Measurements from ENCODE around the gene PTPRJ. TPM values are rescaled to one million over a fixed set of nuclear protein-coding genes. Genes with fewer than 3 reads are reported as not detected.

The PTPRJ gene
- total RNA-seq, 1 experiment from 2014 or later = 11.0 TPM

- no peaks in the 10 kb centered on the region for H3K9me3 Mint-ChIP-seq (ENCODE audit: unreplicated experiment)
- no TSS peak for BruUV-seq (replicated peaks)
- H3K4me1 Mint-ChIP-seq (ENCODE audit: low read depth, unreplicated experiment) = peaks cover 14% of the 10 kb centered on the region
- no peak overlapping the region for H3K4me3 Mint-ChIP-seq (ENCODE audit: unreplicated experiment)
- CTCF ChIA-PET = interaction anchor here (0.5 kb wide), 1 partner anchor 56 kb away, joined by 3 read pairs; no protein-coding TSS in a partner anchor
- peak overlapping the region; percentile 4 for H3K27ac Mint-ChIP-seq (ENCODE audit: unreplicated experiment)
- intact Hi-C loops (cut with micrococcal nuclease; ENCODE audit: unreplicated experiment) = no loop called here
- Histone ChIP-seq H3K4me3 (ENCODE audit: low read depth, low read length) (no peak overlapping the region), H3K4me1 (peaks cover 23% of the 10 kb centered on the region), H3K27me3 (replicated peaks; ENCODE audit: control insufficient read depth, insufficient read depth, low read length) (no peaks in the 10 kb centered on the region), H3K36me3 (ENCODE audit: control insufficient read depth, insufficient read depth, low read length) (peaks cover 1% of the 10 kb centered on the region; the same call in 1 of the 2 replicates), H3K9me3 (no peaks in the 10 kb centered on the region)
- no peaks in the 10 kb centered on the region for H3K36me3 Mint-ChIP-seq (ENCODE audit: insufficient read depth, unreplicated experiment)
- TF ChIP-seq CTCF (IDR thresholded peaks at IDR 0.05; ENCODE audit: insufficient read depth in 1 of 2, low read depth in 1 of 2, low read length in 1 of 2, severe bottlenecking in 1 of 2, unreplicated experiment in 1 of 2) = no peak
- no peaks in the 10 kb centered on the region for H3K27me3 Mint-ChIP-seq (ENCODE audit: insufficient read depth, unreplicated experiment)
- POLR2A ChIA-PET = no interaction called here
- DNase-seq = no peak
These were observed 5.9 kb downstream of the PTPRJ start for GRCh38 chr11:47986219-47986618.

- ChIA-PET CTCF (interaction anchor here (0.5 kb wide), 1 partner anchor 56 kb away, joined by 3 read pairs; no protein-coding TSS in a partner anchor), POLR2A (no interaction called here)
- Mint-ChIP-seq H3K36me3 (ENCODE audit: insufficient read depth, unreplicated experiment) (no peaks in the 10 kb centered on the region), H3K9me3 (ENCODE audit: unreplicated experiment) (no peaks in the 10 kb centered on the region), H3K4me3 (ENCODE audit: unreplicated experiment) (no peak overlapping the region), H3K4me1 (ENCODE audit: low read depth, unreplicated experiment) (peaks cover 14% of the 10 kb centered on the region), H3K27ac (ENCODE audit: unreplicated experiment) (no peak overlapping the region), H3K27me3 (ENCODE audit: insufficient read depth, unreplicated experiment) (no peaks in the 10 kb centered on the region)
- BruUV-seq (replicated peaks) = no TSS peak
- no peak for DNase-seq
- Histone ChIP-seq H3K4me1 (peaks cover 24% of the 10 kb centered on the region), H3K36me3 (ENCODE audit: control insufficient read depth, insufficient read depth, low read length) (peaks cover 1% of the 10 kb centered on the region; the same call in 1 of the 2 replicates), H3K4me3 (ENCODE audit: low read depth, low read length) (no peak overlapping the region), H3K9me3 (no peaks in the 10 kb centered on the region), H3K27me3 (replicated peaks; ENCODE audit: control insufficient read depth, insufficient read depth, low read length) (no peaks in the 10 kb centered on the region)
- intact Hi-C loops (cut with micrococcal nuclease; ENCODE audit: unreplicated experiment) = no loop called here
- no peak for TF ChIP-seq CTCF (IDR thresholded peaks at IDR 0.05; ENCODE audit: insufficient read depth in 1 of 2, low read depth in 1 of 2, low read length in 1 of 2, severe bottlenecking in 1 of 2, unreplicated experiment in 1 of 2)
These were observed 6.4 kb downstream of the PTPRJ start for GRCh38 chr11:47986742-47987141.

GRCh38 chr11:47987310-47987709 lies 7.0 kb downstream of the PTPRJ start:
- no peaks in the 10 kb centered on the region for H3K9me3 Mint-ChIP-seq (ENCODE audit: unreplicated experiment)
- no peak overlapping the region for H3K27ac Mint-ChIP-seq (ENCODE audit: unreplicated experiment)
- no peak for TF ChIP-seq CTCF (IDR thresholded peaks at IDR 0.05; ENCODE audit: insufficient read depth in 1 of 2, low read depth in 1 of 2, low read length in 1 of 2, severe bottlenecking in 1 of 2, unreplicated experiment in 1 of 2)
- H3K4me1 ChIP-seq = peaks cover 20% of the 10 kb centered on the region; the same call in 1 of the 2 replicates
- intact Hi-C loops (cut with micrococcal nuclease; ENCODE audit: unreplicated experiment) = no loop called here
- no peaks in the 10 kb centered on the region for H3K9me3 ChIP-seq
- no peaks in the 10 kb centered on the region for H3K27me3 ChIP-seq (replicated peaks; ENCODE audit: control insufficient read depth, insufficient read depth, low read length)
- ChIA-PET POLR2A (no interaction called here), CTCF (no interaction called here)
- no peaks in the 10 kb centered on the region for H3K27me3 Mint-ChIP-seq (ENCODE audit: insufficient read depth, unreplicated experiment)
- peaks cover 14% of the 10 kb centered on the region for H3K4me1 Mint-ChIP-seq (ENCODE audit: low read depth, unreplicated experiment)
- DNase-seq = no peak
- peaks cover 1% of the 10 kb centered on the region; the same call in 1 of the 2 replicates for H3K36me3 ChIP-seq (ENCODE audit: control insufficient read depth, insufficient read depth, low read length)
- H3K4me3 Mint-ChIP-seq (ENCODE audit: unreplicated experiment) = no peak overlapping the region
- BruUV-seq (replicated peaks) = no TSS peak
- H3K4me3 ChIP-seq (ENCODE audit: low read depth, low read length) = no peak overlapping the region
- H3K36me3 Mint-ChIP-seq (ENCODE audit: insufficient read depth, unreplicated experiment) = no peaks in the 10 kb centered on the region

Measured in Caco-2 (cell line).